NK-92 (cell line): Measurements from ENCODE around the gene KRT86.
"Not testable (repeated sequence)": the region's sequence is repeated elsewhere in the genome, so short reads cannot be mapped to it uniquely, and the experiment has no call there.

Source experiments
- DNase-seq: peaks from one replicate; lab custom pipeline; 2025; ENCODE audit not compliant: unreplicated experiment; lab: John Stamatoyannopoulos, UW

KRT86 gene

GRCh38 chr12:52238916-52239646 lies 35.4 kb upstream of the KRT86 start:
- DNase-seq, result no peak

GRCh38 chr12:52239767-52240166 lies 34.7 kb upstream of the KRT86 start:
- DNase-seq, result no peak

GRCh38 chr12:52240247-52240646 lies 34.2 kb upstream of the KRT86 start:
- DNase-seq, result not testable (repeated sequence)

- DNase-seq, result no peak
Measured at GRCh38 chr12:52241205-52241842, 33.1 kb upstream of the KRT86 start.

- DNase-seq, result no peak
Measured at GRCh38 chr12:52242442-52243258, 31.8 kb upstream of the KRT86 start.

- DNase-seq, result no peak
Measured at GRCh38 chr12:52243259-52243855, 31.1 kb upstream of the KRT86 start.

GRCh38 chr12:52243856-52244614 lies 30.4 kb upstream of the KRT86 start:
- no peak for DNase-seq

GRCh38 chr12:52244615-52244994 lies 29.8 kb upstream of the KRT86 start:
- no peak for DNase-seq

GRCh38 chr12:52245259-52245961 lies 29.0 kb upstream of the KRT86 start:
- DNase-seq, result no peak

- no peak for DNase-seq
Measured at GRCh38 chr12:52245962-52246569, 28.4 kb upstream of the KRT86 start.

GRCh38 chr12:52246720-52247621 lies 27.5 kb upstream of the KRT86 start:
- DNase-seq, result no peak

GRCh38 chr12:52247622-52248540 lies 26.6 kb upstream of the KRT86 start:
- DNase-seq, result no peak

GRCh38 chr12:52248541-52249461 lies 25.6 kb upstream of the KRT86 start:
- no peak for DNase-seq

GRCh38 chr12:52249511-52250047 lies 24.9 kb upstream of the KRT86 start:
- DNase-seq, result no peak

GRCh38 chr12:52250048-52250990 lies 24.1 kb upstream of the KRT86 start:
- DNase-seq, result no peak
